Measurements from ENCODE around the gene CD22. TPM values are rescaled to one million over a fixed set of nuclear protein-coding genes. Genes with fewer than 3 reads are reported as not detected.

CD22 gene
- total RNA-seq, 1 donor from 2014 or later = 19.1 TPM

- no peak for TF ChIP-seq CTCF (IDR thresholded peaks at IDR 0.05)
- no peaks in the 10 kb centered on the region for H3K27me3 ChIP-seq (ENCODE audit: low read depth)
- H3K9me3 ChIP-seq = no peaks in the 10 kb centered on the region
- no peaks in the 10 kb centered on the region for H3K36me3 ChIP-seq
- no peak overlapping the region for H3K27ac ChIP-seq
- no peak for ATAC-seq
- H3K4me1 ChIP-seq = peaks cover 22% of the 10 kb centered on the region
- DNase-seq = no peak
- intact Hi-C loops (cut with DNase I) = no loop called here
- H3K4me3 ChIP-seq = no peak overlapping the region
Observed at GRCh38 chr19:35315883-35316282, 13.1 kb upstream of the CD22 start.

- H3K36me3 ChIP-seq = no peaks in the 10 kb centered on the region
- no peak overlapping the region for H3K4me3 ChIP-seq
- H3K4me1 ChIP-seq = peaks cover 25% of the 10 kb centered on the region
- no peak overlapping the region for H3K27ac ChIP-seq
- intact Hi-C loops (cut with DNase I) = no loop called here
- DNase-seq (no peak), ATAC-seq (no peak)
- H3K9me3 ChIP-seq = no peaks in the 10 kb centered on the region
- H3K27me3 ChIP-seq (ENCODE audit: low read depth) = no peaks in the 10 kb centered on the region
- no peak for TF ChIP-seq CTCF (IDR thresholded peaks at IDR 0.05)
Observed at GRCh38 chr19:35316560-35316959, 12.4 kb upstream of the CD22 start.

GRCh38 chr19:35317464-35318043, 11.4 kb upstream of the CD22 start:
- no peaks in the 10 kb centered on the region for H3K27me3 ChIP-seq (ENCODE audit: low read depth)
- no peaks in the 10 kb centered on the region for H3K9me3 ChIP-seq
- DNase-seq (no peak), ATAC-seq (peak; percentile 26 to 33)
- no peak overlapping the region for H3K4me3 ChIP-seq
- H3K27ac ChIP-seq = peak overlapping the region; percentile 36
- no peaks in the 10 kb centered on the region for H3K36me3 ChIP-seq
- intact Hi-C loops (cut with DNase I) = no loop called here
- TF ChIP-seq CTCF (IDR thresholded peaks at IDR 0.05) = no peak
- peaks cover 25% of the 10 kb centered on the region for H3K4me1 ChIP-seq

GRCh38 chr19:35318679-35319448, 10.1 kb upstream of the CD22 start:
- TF ChIP-seq CTCF (IDR thresholded peaks at IDR 0.05) = no peak
- H3K36me3 ChIP-seq = no peaks in the 10 kb centered on the region
- H3K9me3 ChIP-seq = no peaks in the 10 kb centered on the region
- peak; percentile 79 to 82 for ATAC-seq
- DNase-seq = peak; percentile 83
- H3K27me3 ChIP-seq (ENCODE audit: low read depth) = no peaks in the 10 kb centered on the region
- H3K27ac ChIP-seq = peak overlapping the region; percentile 67
- H3K4me3 ChIP-seq = no peak overlapping the region
- H3K4me1 ChIP-seq = peaks cover 25% of the 10 kb centered on the region
- intact Hi-C loops (cut with DNase I) = no loop called here

- DNase-seq (no peak), ATAC-seq (peak in 1 of 2 donors; percentile 19)
- peak overlapping the region; percentile 67 for H3K27ac ChIP-seq
Observed at GRCh38 chr19:35320065-35320713, 8.8 kb upstream of the CD22 start.

More at GRCh38 chr19:35320065-35320713, 8.8 kb upstream of the CD22 start:
- Histone ChIP-seq H3K4me1 (peaks cover 25% of the 10 kb centered on the region), H3K27me3 (ENCODE audit: low read depth) (no peaks in the 10 kb centered on the region), H3K36me3 (no peaks in the 10 kb centered on the region), H3K4me3 (no peak overlapping the region), H3K9me3 (no peaks in the 10 kb centered on the region)
- intact Hi-C loops (cut with DNase I) = no loop called here
- no peak for TF ChIP-seq CTCF (IDR thresholded peaks at IDR 0.05)

Data from lower lobe of right lung (tissue), 2 donors.